ENCODE results near the gene TLR3.

The TLR3 gene

GRCh38 chr4:186079694-186080093 is 10.7 kb downstream of the TLR3 start:
- no peak overlapping the region for H2AFZ ChIP-seq (ENCODE audit: low read depth, low read length, severe bottlenecking)
- no peak overlapping the region for H3K9ac ChIP-seq (ENCODE audit: low read length)
- H3K4me3 ChIP-seq (ENCODE audit: insufficient read depth, low read length, poor library complexity, severe bottlenecking), result no peak overlapping the region
- no peaks in the 10 kb centered on the region for H3F3A ChIP-seq (ENCODE audit: insufficient read depth)
- H4K20me1 ChIP-seq (ENCODE audit: low read depth, low read length), result no peaks in the 10 kb centered on the region
- H3K79me2 ChIP-seq (ENCODE audit: insufficient read depth, low read length), result no peaks in the 10 kb centered on the region
- no peak overlapping the region for H3K27ac ChIP-seq (ENCODE audit: low read depth, low read length)
- H3K27me3 ChIP-seq (ENCODE audit: low read length), result no peaks in the 10 kb centered on the region
- H3K9me3 ChIP-seq (ENCODE audit: insufficient read depth, low read length), result no peaks in the 10 kb centered on the region
- TF ChIP-seq CTCF (IDR thresholded peaks at IDR 0.05; ENCODE audit: insufficient read depth, low read length, poor library complexity, severe bottlenecking) (no peak), EZH2phosphoT487 (conservative IDR thresholded peaks at IDR 0.05; ENCODE audit: low read length) (no peak)
- no peaks in the 10 kb centered on the region for H3K9me2 ChIP-seq (replicated peaks; ENCODE audit: insufficient read depth, low read length)
- H3K4me2 ChIP-seq (ENCODE audit: low read depth, low read length, poor library complexity, severe bottlenecking), result no peak overlapping the region
- no peaks in the 10 kb centered on the region for H3K36me3 ChIP-seq (ENCODE audit: low read length)

- H3K36me3 ChIP-seq (ENCODE audit: low read length), result no peaks in the 10 kb centered on the region
- no peak overlapping the region for H3K27ac ChIP-seq (ENCODE audit: low read depth, low read length)
- TF ChIP-seq CTCF (IDR thresholded peaks at IDR 0.05; ENCODE audit: insufficient read depth, low read length, poor library complexity, severe bottlenecking) (no peak), EZH2phosphoT487 (conservative IDR thresholded peaks at IDR 0.05; ENCODE audit: low read length) (no peak)
- no peak overlapping the region for H3K9ac ChIP-seq (ENCODE audit: low read length)
- no peaks in the 10 kb centered on the region for H3K27me3 ChIP-seq (ENCODE audit: low read length)
- no peaks in the 10 kb centered on the region for H4K20me1 ChIP-seq (ENCODE audit: low read depth, low read length)
- no peaks in the 10 kb centered on the region for H3K9me2 ChIP-seq (replicated peaks; ENCODE audit: insufficient read depth, low read length)
- no peak overlapping the region for H2AFZ ChIP-seq (ENCODE audit: low read depth, low read length, severe bottlenecking)
- no peak overlapping the region for H3K4me2 ChIP-seq (ENCODE audit: low read depth, low read length, poor library complexity, severe bottlenecking)
- no peaks in the 10 kb centered on the region for H3F3A ChIP-seq (ENCODE audit: insufficient read depth)
- no peaks in the 10 kb centered on the region for H3K9me3 ChIP-seq (ENCODE audit: insufficient read depth, low read length)
- H3K4me3 ChIP-seq (ENCODE audit: insufficient read depth, low read length, poor library complexity, severe bottlenecking), result no peak overlapping the region
- H3K79me2 ChIP-seq (ENCODE audit: insufficient read depth, low read length), result no peaks in the 10 kb centered on the region
Observed at GRCh38 chr4:186081202-186081807, 12.3 kb downstream of the TLR3 start.

GRCh38 chr4:186082221-186082620 is 13.3 kb downstream of the TLR3 start:
- no peaks in the 10 kb centered on the region for H3K27me3 ChIP-seq (ENCODE audit: low read length)
- no peaks in the 10 kb centered on the region for H3K9me3 ChIP-seq (ENCODE audit: insufficient read depth, low read length)
- TF ChIP-seq EZH2phosphoT487 (conservative IDR thresholded peaks at IDR 0.05; ENCODE audit: low read length) (no peak), CTCF (IDR thresholded peaks at IDR 0.05; ENCODE audit: insufficient read depth, low read length, poor library complexity, severe bottlenecking) (no peak)
- no peak overlapping the region for H3K4me3 ChIP-seq (ENCODE audit: insufficient read depth, low read length, poor library complexity, severe bottlenecking)
- H3K79me2 ChIP-seq (ENCODE audit: insufficient read depth, low read length), result no peaks in the 10 kb centered on the region
- no peak overlapping the region for H3K9ac ChIP-seq (ENCODE audit: low read length)
- no peaks in the 10 kb centered on the region for H3K36me3 ChIP-seq (ENCODE audit: low read length)
- H3K4me2 ChIP-seq (ENCODE audit: low read depth, low read length, poor library complexity, severe bottlenecking), result no peak overlapping the region
- no peak overlapping the region for H2AFZ ChIP-seq (ENCODE audit: low read depth, low read length, severe bottlenecking)
- no peaks in the 10 kb centered on the region for H3K9me2 ChIP-seq (replicated peaks; ENCODE audit: insufficient read depth, low read length)
- no peak overlapping the region for H3K27ac ChIP-seq (ENCODE audit: low read depth, low read length)
- H4K20me1 ChIP-seq (ENCODE audit: low read depth, low read length), result no peaks in the 10 kb centered on the region
- H3F3A ChIP-seq (ENCODE audit: insufficient read depth), result no peaks in the 10 kb centered on the region
